ENCODE results near the gene ASAP2. TPM values are rescaled to one million over a fixed set of nuclear protein-coding genes. Genes with fewer than 3 reads are reported as not detected.

The ASAP2 gene
- total RNA-seq, 1 donor = 66.2 TPM

DNA sequence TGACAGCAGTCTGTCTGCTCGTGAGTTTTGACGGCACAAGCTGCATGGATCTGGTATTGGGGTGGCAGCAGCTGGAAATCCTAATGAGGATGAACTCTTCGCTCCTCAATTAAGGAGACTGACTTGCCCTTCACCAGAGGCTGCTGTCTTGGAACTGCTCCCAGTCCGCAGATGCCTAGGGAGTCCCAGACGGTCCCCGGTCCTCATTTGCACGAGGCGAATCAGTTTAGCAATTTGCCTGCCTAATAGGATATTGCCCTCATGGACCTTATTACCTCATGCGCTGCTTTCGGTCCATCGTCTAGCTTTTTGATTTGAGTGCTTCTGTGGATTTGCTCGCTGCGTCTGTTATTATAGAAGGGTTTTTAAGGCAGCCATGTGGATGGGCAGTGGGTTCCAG is 40.6 kb downstream of the ASAP2 start:
- Histone ChIP-seq H3K4me1 (ENCODE audit: insufficient read depth, low read length) (peaks cover 51% of the 10 kb centered on the region), H3K36me3 (ENCODE audit: insufficient read depth, low read length) (no peaks in the 10 kb centered on the region), H2AFZ (ENCODE audit: low read length) (no peak overlapping the region), H3K27ac (ENCODE audit: low read depth, low read length) (peak overlapping the region; percentile 94), H3K4me2 (ENCODE audit: insufficient read depth, low read length) (no peak overlapping the region), H4K20me1 (ENCODE audit: insufficient read depth, low read length) (no peaks in the 10 kb centered on the region), H3K4me3 (ENCODE audit: insufficient read depth, low read length) (no peak overlapping the region), H3K9me3 (ENCODE audit: low read depth, low read length) (no peaks in the 10 kb centered on the region), H3K27me3 (ENCODE audit: insufficient read depth, low read length) (no peaks in the 10 kb centered on the region), H3K79me2 (ENCODE audit: insufficient read depth, low read length) (peaks cover 95% of the 10 kb centered on the region)
- TF ChIP-seq, protein P1, sequence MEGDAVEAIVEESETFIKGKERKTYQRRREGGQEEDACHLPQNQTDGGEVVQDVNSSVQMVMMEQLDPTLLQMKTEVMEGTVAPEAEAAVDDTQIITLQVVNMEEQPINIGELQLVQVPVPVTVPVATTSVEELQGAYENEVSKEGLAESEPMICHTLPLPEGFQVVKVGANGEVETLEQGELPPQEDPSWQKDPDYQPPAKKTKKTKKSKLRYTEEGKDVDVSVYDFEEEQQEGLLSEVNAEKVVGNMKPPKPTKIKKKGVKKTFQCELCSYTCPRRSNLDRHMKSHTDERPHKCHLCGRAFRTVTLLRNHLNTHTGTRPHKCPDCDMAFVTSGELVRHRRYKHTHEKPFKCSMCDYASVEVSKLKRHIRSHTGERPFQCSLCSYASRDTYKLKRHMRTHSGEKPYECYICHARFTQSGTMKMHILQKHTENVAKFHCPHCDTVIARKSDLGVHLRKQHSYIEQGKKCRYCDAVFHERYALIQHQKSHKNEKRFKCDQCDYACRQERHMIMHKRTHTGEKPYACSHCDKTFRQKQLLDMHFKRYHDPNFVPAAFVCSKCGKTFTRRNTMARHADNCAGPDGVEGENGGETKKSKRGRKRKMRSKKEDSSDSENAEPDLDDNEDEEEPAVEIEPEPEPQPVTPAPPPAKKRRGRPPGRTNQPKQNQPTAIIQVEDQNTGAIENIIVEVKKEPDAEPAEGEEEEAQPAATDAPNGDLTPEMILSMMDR (IDR thresholded peaks at IDR 0.05; ENCODE audit: extremely low read depth, low read depth, low read length) = no peak
- DNase-seq (ENCODE audit: insufficient read length, low spot score, missing footprints) = no peak

DNA sequence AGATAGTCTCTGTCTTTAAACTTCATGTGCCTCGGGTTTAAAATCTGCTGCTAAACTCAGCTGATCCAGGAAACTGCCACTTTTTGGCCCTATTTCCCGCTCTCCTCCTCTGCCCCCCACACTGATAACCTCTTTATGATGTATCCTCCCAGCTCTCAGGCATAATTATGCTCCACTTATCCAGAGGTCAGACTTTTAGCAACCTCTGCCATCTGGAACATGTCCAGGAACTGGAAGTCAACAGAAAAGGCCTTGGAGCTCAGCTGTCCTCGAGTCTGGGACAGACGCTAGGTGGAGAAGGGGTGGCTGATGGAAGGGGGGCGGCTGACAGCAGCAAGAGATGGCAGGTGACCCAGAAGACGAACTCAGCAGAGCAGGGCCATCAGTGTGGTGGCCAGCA is 41.2 kb downstream of the ASAP2 start:
- Histone ChIP-seq H3K4me2 (ENCODE audit: insufficient read depth, low read length) (no peak overlapping the region), H3K79me2 (ENCODE audit: insufficient read depth, low read length) (peaks cover 94% of the 10 kb centered on the region), H3K9me3 (ENCODE audit: low read depth, low read length) (no peaks in the 10 kb centered on the region), H3K4me1 (ENCODE audit: insufficient read depth, low read length) (peaks cover 52% of the 10 kb centered on the region), H4K20me1 (ENCODE audit: insufficient read depth, low read length) (no peaks in the 10 kb centered on the region), H3K4me3 (ENCODE audit: insufficient read depth, low read length) (no peak overlapping the region), H3K27me3 (ENCODE audit: insufficient read depth, low read length) (no peaks in the 10 kb centered on the region), H3K36me3 (ENCODE audit: insufficient read depth, low read length) (no peaks in the 10 kb centered on the region), H3K27ac (ENCODE audit: low read depth, low read length) (peak overlapping the region; percentile 94), H2AFZ (ENCODE audit: low read length) (no peak overlapping the region)
- TF ChIP-seq, protein P1 (IDR thresholded peaks at IDR 0.05; ENCODE audit: extremely low read depth, low read depth, low read length) = no peak
- DNase-seq (ENCODE audit: insufficient read length, low spot score, missing footprints) = no peak

DNA sequence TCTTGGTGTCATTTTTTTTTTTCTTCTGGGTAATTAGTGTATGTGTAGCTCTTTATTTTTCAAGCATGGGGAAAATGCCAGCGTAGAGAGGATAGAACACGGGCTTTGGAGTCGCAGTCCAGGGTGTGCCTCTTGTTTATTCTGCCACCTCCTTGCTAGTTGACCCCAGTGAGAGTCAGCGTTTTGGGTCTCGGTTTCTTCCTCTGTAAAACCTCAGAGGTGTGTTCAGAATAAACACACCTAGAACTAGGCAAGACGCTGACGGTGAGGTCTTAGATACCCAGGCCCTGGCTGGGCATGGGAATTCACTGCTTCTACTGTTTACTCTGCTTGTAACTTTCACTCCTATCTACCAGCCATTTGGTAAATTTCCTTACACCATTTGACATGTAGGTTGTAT is 41.8 kb downstream of the ASAP2 start:
- TF ChIP-seq, protein P1 (IDR thresholded peaks at IDR 0.05; ENCODE audit: extremely low read depth, low read depth, low read length) = no peak
- no peak overlapping the region for H3K4me3 ChIP-seq (ENCODE audit: insufficient read depth, low read length)
- peaks cover 95% of the 10 kb centered on the region for H3K79me2 ChIP-seq (ENCODE audit: insufficient read depth, low read length)
- no peak for DNase-seq (ENCODE audit: insufficient read length, low spot score, missing footprints)
- H3K4me1 ChIP-seq (ENCODE audit: insufficient read depth, low read length) = peaks cover 52% of the 10 kb centered on the region
- no peaks in the 10 kb centered on the region for H4K20me1 ChIP-seq (ENCODE audit: insufficient read depth, low read length)
- peak overlapping the region; percentile 56 for H3K4me2 ChIP-seq (ENCODE audit: insufficient read depth, low read length)
- peak overlapping the region; percentile 94 for H3K27ac ChIP-seq (ENCODE audit: low read depth, low read length)
- no peak overlapping the region for H2AFZ ChIP-seq (ENCODE audit: low read length)
- no peaks in the 10 kb centered on the region for H3K9me3 ChIP-seq (ENCODE audit: low read depth, low read length)
- no peaks in the 10 kb centered on the region for H3K36me3 ChIP-seq (ENCODE audit: insufficient read depth, low read length)
- H3K27me3 ChIP-seq (ENCODE audit: insufficient read depth, low read length) = no peaks in the 10 kb centered on the region

DNA sequence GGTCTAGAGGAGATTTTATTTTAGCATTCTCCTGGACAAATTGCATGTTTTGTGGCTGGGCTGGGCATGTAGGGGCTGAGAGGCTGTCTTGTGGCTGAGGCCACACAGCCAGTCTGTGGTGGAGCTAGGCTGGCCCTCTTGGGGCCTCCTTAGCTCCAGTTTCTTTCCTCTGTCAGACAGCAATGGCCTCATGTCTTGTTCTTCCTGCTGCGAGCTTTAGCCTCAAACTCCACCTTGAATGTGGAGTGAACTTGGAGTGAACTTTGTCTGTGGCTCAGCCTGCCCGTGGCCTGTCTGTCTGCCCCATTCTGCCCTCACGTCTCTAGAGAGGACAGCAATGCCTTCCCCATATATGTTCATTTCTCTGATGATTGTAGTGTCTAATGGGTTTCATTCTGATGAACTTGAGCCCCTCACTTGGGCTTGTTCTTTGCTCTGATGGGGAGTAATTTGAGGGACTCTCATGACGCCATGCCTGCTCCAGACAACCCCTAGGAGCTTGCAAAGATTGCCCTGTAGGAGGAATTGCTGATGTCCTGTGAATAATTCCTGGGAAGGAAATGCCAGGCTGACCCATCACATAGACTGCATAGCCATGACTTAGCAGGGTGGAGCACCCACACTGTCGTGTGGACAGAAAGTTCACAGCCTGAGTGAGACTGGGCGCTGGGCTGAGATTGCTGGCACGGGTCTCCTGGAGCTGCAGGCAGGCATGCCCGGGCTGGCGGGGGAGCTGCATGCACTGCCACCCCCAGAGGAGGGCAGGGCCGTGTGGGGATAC is 42.6 kb downstream of the ASAP2 start:
- Histone ChIP-seq H3K27me3 (ENCODE audit: insufficient read depth, low read length) (no peaks in the 10 kb centered on the region), H3K4me3 (ENCODE audit: insufficient read depth, low read length) (peak overlapping the region; percentile 9), H3K9me3 (ENCODE audit: low read depth, low read length) (no peaks in the 10 kb centered on the region), H3K36me3 (ENCODE audit: insufficient read depth, low read length) (no peaks in the 10 kb centered on the region), H3K79me2 (ENCODE audit: insufficient read depth, low read length) (peaks cover 92% of the 10 kb centered on the region), H3K4me1 (ENCODE audit: insufficient read depth, low read length) (peaks cover 52% of the 10 kb centered on the region), H4K20me1 (ENCODE audit: insufficient read depth, low read length) (no peaks in the 10 kb centered on the region), H3K27ac (ENCODE audit: low read depth, low read length) (peak overlapping the region; percentile 94), H3K4me2 (ENCODE audit: insufficient read depth, low read length) (peak overlapping the region; percentile 56), H2AFZ (ENCODE audit: low read length) (no peak overlapping the region)
- TF ChIP-seq, protein P1 (IDR thresholded peaks at IDR 0.05; ENCODE audit: extremely low read depth, low read depth, low read length) = no peak
- peak; percentile 81 for DNase-seq (ENCODE audit: insufficient read length, low spot score, missing footprints)

All from osteoblast (primary cell).